GM10847 (cell line): ENCODE measurements around the gene CTR9.

Experiments used
- POLR2A ChIP-seq: IDR thresholded peaks from 2 replicates; pipeline ENCODE4 v1.6.1; 2011; ENCODE audit not compliant: insufficient read length; ENCODE audit errors: extremely low read depth

CTR9 gene

DNA sequence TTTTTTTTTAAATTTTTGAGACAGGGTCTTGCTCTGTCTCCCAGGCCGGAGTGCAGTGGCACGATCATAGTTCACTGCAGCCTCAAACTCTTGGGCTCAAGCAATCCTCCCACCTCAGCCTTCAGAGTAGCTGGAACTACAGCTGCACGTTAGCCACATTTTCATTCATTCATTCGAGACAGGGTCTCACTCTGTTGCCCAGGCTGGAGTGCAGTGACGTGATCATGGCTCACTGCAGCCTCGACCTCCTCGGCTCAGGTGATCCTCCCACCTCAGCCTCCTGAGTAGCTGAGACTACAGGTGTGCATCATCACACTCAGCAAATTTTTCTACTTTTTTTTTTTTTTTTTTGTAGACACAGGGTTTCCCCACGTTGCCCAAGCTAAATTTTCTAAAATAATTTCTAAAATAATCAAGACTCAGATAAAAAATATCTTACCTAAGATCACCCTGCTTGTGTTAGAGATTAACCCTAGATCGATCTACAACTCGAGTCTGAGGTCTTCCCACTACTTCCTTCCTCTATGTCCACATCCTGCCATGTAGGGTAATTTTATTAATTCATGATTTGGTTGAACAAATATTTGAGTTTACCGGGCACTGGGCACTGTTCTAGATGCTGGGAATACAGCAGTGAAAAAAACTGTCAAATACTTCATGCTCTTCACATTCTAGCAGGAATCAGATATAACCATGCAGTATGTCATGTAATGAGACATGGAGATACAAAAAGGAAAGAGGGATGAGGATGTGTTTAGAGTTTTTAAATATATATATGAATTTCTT lies 42.6 kb downstream of the CTR9 start:
- TF ChIP-seq POLR2A: no peak

DNA sequence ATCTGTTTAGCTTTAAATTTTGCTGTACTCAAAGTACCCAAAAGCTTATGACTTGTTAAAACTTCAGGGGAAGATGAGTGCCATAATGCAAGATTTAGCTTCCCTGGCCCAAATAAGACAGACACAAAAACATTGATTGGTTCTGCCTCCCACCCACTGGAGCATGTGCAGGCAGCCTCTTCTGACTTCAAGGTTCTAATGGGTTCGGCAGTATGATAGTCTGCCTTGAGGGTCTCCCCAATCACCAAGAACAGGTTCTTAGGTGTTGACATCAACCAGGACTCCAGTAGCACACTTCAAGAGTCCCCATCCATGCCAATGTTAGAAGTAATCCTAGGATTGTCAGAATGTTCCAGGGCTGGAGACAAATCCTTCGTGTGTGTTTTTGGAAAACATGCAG lies 45.1 kb downstream of the CTR9 start:
- TF ChIP-seq POLR2A: no peak

DNA sequence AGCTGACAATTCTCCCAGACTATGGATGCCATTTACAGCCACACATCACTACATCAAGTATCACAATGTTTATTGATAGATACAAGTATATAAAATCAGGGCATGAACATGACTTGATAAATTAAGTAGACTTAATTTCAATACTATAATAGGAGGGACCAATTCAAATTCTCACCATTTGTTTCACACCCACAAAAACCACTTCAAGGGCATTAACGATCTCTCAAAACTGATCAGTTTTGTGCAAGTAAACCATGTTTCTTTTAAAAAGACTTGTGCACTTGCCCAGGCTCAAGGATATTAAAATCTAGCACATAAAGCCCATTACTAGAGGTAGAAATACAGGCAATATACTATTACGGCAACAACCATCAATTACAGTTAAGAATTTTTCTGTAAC lies 46.0 kb downstream of the CTR9 start:
- no peak for TF ChIP-seq POLR2A

DNA sequence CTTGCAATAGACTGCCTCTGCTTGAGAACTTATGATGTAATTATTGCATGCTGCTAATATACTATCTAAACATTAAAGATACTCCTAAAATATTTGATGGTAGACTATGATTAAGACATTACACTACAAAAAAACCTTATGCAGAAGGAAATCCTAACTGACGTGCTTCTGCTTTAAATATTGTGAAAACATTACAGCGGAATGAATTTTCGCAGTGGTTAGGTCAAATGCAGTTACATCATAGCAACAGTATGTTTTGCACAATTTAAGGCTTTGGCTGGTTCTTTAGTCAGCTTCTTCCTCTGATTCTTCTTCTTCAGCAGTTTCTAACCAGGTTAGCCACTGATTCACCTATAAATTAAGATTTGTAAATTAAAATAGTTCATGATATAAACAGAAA lies 46.5 kb downstream of the CTR9 start:
- TF ChIP-seq POLR2A: no peak

DNA sequence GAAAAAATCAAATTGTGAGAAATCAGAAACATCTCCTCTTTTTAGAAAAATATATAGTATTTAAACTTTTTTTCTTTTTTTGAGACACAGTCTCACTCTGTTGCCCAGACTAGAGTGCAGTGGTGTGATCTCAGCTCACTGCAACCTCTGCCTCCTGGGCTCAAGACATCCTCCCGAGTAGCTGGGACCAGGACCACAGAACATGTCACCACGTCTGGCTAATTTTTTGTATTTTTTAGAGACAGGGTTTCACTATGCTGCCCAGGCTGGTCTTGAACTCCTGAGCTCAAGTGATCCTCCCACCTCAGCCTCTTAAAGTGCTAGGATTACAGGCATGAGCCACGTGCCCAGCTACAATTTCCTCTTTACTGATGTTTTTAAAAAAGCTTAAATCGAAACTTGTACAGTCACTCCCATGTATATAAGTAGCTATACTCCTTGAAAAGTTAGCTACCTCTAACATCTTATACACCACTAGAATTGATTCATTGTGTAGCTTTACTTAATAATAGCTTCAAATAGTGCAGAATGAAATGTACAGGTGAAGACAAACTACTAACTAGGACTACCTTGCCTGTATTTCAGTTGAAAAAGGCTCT lies 47.4 kb downstream of the CTR9 start:
- TF ChIP-seq POLR2A: no peak

DNA sequence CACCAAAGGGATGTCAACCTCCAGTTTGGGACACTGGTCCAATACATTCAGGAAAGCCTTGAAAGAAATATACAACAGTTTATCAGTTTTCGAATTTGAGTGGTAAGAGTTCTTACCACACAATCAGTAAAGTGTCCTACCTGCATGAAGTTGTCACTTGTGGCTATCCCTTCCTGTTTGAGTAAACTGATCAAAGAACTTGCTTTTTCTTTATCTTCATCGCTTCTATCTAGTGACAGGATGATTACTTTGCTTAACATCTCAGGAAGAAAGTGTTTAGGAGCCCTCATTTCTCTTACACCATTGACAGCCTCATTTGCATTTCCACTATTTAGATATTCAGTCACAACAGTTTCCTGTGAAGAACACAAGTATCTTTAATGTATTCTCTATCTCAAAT lies 49.2 kb downstream of the CTR9 start:
- no peak for TF ChIP-seq POLR2A

DNA sequence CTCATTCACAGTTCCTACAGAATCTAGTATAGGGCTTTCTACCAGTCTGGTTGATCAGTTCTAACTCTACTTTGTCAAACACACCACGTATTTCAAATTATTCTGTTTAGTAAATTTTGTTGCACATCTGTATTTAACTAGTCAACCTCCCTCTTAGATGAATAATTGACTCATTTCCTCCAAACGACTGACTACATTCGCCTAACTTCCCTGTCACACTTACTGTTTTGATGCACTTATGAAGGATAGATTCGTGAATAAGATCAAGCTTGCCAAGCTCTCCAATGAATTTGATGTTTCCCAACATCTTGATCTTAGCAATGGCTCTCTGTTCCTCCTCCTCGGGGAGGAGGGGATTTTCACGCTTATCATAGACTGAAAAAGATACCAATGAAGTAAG lies 52.6 kb downstream of the CTR9 start:
- no peak for TF ChIP-seq POLR2A

DNA sequence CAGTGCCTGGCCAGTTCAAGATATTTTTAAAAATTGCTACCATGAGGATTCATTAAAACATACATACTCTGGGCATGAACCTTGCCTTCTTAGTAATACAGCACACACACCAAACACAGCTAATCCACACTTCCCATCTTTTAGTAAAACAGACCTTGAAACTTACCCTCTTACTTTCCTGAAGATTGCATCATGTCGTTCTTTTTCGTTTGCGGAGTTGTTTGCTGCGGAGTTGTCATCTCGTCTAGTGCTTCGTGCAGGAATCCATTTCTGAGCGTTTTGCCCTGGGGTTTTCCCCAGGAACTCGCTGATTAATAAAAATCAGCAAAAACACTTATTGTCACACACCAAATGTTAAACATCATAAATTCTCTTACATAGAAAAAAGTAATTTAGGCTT lies 54.7 kb downstream of the CTR9 start:
- no peak for TF ChIP-seq POLR2A

DNA sequence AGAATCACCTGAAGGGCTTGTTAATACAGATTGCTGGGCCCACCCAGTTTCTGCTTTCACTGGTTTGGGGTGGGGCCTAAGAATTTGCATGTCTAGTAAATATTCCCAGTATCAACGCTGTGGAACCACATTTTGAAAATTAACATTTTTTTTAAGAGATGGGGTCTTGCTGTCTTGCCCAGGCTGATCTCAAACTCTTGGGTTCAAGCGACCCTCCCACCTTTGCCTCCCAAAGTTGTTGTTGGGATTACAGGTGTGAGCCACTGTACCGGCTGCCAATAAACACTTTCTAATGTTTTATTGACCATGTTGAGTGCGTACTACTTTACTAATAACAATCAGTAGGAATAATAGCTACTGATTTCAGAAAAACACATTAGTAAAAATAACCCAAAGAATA lies 55.2 kb downstream of the CTR9 start:
- TF ChIP-seq POLR2A: no peak

DNA sequence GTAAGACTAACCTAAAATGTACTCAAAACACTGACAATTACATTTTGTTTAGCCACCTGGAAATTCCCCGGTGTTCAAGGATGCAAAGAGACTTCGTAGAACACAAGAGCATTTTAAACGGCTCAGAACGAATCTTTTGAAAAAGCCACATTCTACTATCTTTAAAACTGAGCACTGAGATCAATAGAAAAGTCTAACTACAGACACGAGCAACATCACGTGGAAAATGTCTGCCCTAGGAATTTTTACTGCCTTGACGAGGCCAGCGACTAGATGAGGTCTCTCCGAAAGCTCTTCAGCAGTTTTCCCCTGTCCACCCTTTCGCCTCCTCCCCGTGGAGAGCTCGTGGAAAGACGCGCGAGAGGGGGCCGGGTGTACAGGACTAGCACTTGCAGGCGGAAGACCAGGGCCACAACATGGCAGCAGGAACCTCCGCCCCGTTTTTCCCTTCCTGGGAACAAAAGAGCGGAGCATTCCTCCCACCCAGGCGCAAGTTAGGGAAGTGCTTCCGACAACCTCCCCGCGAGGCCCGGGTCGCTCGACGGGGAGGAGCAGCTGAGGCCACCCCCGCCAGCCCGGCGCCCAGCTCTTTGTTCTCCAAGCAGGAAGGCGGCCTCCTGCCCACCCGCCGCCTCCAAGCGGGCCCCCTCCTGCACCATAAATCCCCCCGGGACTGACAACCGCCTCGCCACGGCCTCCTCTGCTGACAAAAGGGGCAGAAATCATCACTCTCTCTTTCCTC lies 56.6 kb downstream of the CTR9 start:
- no peak for TF ChIP-seq POLR2A

DNA sequence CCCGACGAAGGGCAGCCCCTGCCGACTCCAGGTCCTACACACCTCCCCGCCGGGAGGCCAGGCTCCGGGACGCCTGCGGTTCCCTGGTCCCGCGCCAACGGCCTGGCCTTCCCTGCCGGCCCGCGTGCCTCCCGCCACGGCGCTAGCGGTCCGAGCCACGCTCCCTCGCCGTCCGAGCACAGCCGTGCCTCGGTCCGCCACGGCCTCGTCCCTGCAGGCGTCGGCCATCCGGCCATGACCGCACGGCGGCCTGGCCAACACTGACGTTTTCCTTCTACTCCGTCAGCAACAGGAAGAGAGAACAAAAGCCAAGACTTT lies 57.1 kb downstream of the CTR9 start:
- no peak for TF ChIP-seq POLR2A

DNA sequence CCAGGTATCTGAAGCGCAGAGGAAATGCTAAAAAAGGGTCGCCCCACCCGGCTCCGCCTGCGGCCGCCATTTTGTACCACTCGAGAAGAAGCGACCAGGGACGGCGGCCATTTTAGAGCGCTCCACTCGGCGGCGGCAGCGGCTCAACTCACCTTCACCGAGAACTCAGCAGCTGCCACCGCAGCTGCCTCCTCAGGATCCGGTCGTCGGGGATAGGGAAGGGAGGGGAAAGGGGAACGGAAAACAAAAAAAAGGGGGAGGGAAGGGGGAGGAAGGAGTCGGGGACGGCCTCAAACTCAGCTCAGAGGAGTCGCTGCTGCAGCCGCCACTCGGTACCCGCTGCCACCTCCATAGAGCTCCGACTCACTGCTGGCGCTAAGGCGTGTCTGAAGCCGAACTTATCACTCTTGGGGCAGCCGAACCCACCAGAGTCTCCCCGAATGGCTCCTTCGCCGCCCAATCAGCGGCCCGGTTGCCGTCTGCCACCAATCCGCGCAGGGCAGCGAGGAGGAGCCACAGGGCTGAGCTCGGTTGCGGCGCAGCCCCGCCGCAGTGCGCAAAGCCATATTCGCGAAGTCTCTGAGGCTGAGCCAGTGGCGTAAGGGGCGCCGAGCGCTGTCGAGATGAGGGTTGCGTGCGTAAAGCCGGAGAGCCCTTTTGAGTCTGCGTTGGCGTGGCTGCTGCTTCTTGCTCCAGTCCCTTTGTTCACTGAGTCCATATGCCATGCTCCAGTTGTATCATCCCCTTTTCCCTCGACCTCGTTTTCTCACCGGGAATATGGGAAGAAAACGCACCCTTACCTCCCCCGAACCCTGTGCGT lies 57.7 kb downstream of the CTR9 start, which contains the start of gene EIF4G2:
Gene EIF4G2, minus strand, starts transcription at position 374 of the 820 bp plus-strand sequence.
- TF ChIP-seq POLR2A: peak; percentile 99

DNA sequence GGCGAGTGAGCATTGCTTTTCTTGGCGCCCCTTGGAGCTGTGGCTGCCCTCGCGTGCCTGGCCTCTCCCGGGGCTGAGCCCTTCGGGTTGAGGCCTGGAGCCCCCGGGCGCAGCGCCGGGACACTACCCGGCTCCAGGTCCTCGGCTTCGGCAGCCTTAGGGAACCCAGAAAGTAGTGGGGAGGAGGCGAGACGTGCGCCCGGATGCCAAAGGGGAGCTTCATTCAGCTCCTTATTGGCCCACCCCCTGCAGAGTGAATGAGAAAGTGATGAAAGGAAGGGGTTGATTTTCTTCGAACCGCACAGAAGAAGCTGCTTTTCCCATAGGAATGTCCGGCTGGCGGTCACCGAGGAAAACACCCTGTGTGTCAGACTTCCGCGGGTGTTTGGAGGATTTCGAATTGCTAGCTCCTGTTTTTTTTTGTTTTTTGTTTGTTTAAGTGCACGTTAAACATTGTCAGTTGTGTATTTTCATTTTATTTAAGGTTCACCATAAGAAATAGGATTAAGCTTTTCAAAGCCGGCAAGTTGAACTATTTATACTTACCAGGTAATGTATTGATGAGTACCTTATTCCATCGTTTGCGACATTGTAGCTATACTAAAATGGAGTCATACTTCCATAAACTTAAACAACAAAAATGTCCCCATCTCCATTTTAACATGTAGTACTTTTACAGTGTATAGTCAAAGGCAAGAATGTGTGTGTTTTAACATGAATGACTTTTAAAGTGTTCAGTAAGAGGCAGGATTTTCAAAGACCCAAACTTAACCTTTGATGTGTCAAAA lies 58.5 kb downstream of the CTR9 start:
- no peak for TF ChIP-seq POLR2A

DNA sequence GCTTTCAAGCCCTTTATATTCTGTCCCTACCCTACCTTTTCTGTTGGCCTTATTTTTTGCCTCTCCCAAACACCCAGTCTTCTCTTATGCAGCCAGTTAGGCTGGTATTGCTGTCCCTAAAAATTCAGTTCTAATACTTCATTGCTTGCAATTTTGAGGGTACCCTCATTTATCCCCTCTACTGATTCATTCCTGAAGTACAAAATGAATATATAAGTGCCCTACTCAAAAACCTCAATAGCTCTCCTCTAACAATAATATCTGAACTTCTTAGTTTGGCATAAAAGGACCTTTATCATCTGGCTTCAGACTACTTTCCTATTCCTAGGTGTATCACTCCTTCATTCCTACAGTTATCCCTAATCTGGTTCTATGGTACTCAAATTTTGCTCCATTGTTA lies 62.9 kb downstream of the CTR9 start:
- no peak for TF ChIP-seq POLR2A

DNA sequence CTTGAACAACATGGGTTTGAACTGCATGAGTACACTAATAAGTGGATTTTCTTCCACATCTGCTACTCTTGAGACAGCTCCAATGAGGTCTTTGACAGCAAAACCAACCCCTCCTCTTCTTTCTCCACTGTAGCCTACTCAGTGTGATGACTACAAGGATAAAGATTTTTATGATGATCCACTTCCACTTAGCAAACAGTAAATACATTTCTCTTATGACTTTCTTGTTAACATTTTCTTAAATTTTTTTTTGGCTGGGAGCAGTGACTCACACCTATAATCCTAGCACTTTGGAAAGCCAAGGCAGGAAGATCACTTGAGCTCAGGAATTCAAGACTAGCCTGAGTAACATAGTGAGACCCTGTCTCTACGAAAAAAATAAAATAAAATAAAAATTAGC lies 67.5 kb downstream of the CTR9 start:
- no peak for TF ChIP-seq POLR2A
